K562 (cell line): ENCODE measurements around the gene MAP1A. TPM values are rescaled to one million over a fixed set of nuclear protein-coding genes. Genes with fewer than 3 reads are reported as not detected.
A peak's percentile ranks its signal among the peaks of the same experiment; 100 is the strongest.

ENCODE experiments used
- CC2D1A ChIP-seq: fragments of 450-650 bp; IDR thresholded peaks from 2 replicates; pipeline ENCODE4 v1.6.1; 2017; ENCODE audit warnings: mild to moderate bottlenecking
- HMG20A ChIP-seq: fragments of 450-650 bp; formaldehyde crosslinking; conservative IDR thresholded peaks from 2 replicates; pipeline ENCODE4 v1.4.0; 2020; ENCODE audit warnings: mild to moderate bottlenecking, mixed read lengths
- HNRNPL ChIP-seq: fragments of 200-400 bp; formaldehyde crosslinking; IDR thresholded peaks from 2 replicates; pipeline ENCODE4 v1.6.1; 2017; ENCODE audit warnings: low read depth, mild to moderate bottlenecking, low read length
- HSF4 ChIP-seq: fragments of 250-450 bp; sonication (Bioruptor Pico); IDR thresholded peaks from 2 replicates; pipeline ENCODE4 v2.1.2; 2022; ENCODE audit warnings: mild to moderate bottlenecking, moderate library complexity, borderline replicate concordance
- KAT8 ChIP-seq: fragments of 450-650 bp; IDR thresholded peaks from 2 replicates; pipeline ENCODE4 v1.6.1; 2016; ENCODE audit warnings: low read depth, mild to moderate bottlenecking
- MED1 ChIP-seq: sonication (generic); formaldehyde crosslinking; IDR thresholded peaks from 2 replicates; pipeline ENCODE4 v1.8.1; 2023; ENCODE audit warnings: missing genetic modification reagents, borderline replicate concordance
- MTF1 ChIP-seq: fragments of 250-450 bp; sonication (Bioruptor Pico); IDR thresholded peaks from 2 replicates; pipeline ENCODE4 v1.9.0; 2021; ENCODE audit warnings: moderate library complexity, mild to moderate bottlenecking, inconsistent platforms, borderline replicate concordance
- MYNN ChIP-seq, 2 experiments: sonication (generic); formaldehyde crosslinking in 1 of 2; IDR thresholded peaks; 2 replicates each; pipeline versions ENCODE4 v1.5.0 to v1.6.1; 2016 to 2020; ENCODE audit warnings: antibody characterized with exemption in 1 of 2, missing genetic modification reagents in 1 of 2
- SAFB ChIP-seq: fragments of 200-400 bp; formaldehyde crosslinking; IDR thresholded peaks from 2 replicates; pipeline ENCODE4 v1.6.1; 2017; ENCODE audit warnings: low read depth, low read length, borderline replicate concordance
- SRSF1 ChIP-seq: fragments of 200-400 bp; formaldehyde crosslinking; IDR thresholded peaks from 2 replicates; pipeline ENCODE4 v1.6.1; 2017; ENCODE audit warnings: mild to moderate bottlenecking, low read depth, low read length, moderate library complexity
- TBP ChIP-seq: optimal IDR thresholded peaks from 2 replicates; pipeline ENCODE3; 2011; ENCODE audit warnings: low read depth, low read length, improper control_type of control experiment
- ZBED1 ChIP-seq: IDR thresholded peaks from 2 replicates; pipeline ENCODE4 v1.6.1; 2014
- ZNF124 ChIP-seq: sonication (generic); formaldehyde crosslinking; IDR thresholded peaks from 2 replicates; pipeline ENCODE4 v1.8.1; 2022; ENCODE audit warnings: missing genetic modification reagents
- polyA plus RNA-seq, 8 experiments: library from polyadenylated mRNA; depleted of rRNA in 4 of 8; stranded (reverse) in 5 of 8; unstranded in 3 of 8; fragments of >200 nt; fragmentation: Nextera tagmentation in 2 of 8; fragmentation: Illumina TruSeq in 1 of 8; extraction: Ambion mirVana in 2 of 8; extraction: Trizol in 1 of 8; gene quantifications; 2 replicates each; pipeline versions ENCODE4 v1.2.1 to v1.2.3, GENCODE V29; 2011 to 2014; ENCODE audit warnings: inconsistent platforms in 1 of 8, missing spikeins in 1 of 8
- total RNA-seq, 7 experiments: library from RNA; depleted of rRNA in 6 of 7; stranded (reverse); fragments of >200 nt in 6 of 7; fragmentation: Illumina TruSeq in 2 of 7; extraction: Trizol in 2 of 7; gene quantifications; 2 replicates each; pipeline versions ENCODE4 v1.2.1 to v1.2.3, GENCODE V29; 2011 to 2021; ENCODE audit warnings: low replicate concordance in 1 of 7
- TF ChIP-seq, protein P1 (sequence below): fragments of 450-650 bp; conservative IDR thresholded peaks from 2 replicates; pipeline ENCODE4 v1.6.1; 2016; ENCODE audit warnings: missing genetic modification characterization, low read depth, mild to moderate bottlenecking, control low read depth, missing compliant biosample characterization
- TF ChIP-seq, protein P2 (sequence below): fragments of 250-450 bp; sonication (Bioruptor Pico); IDR thresholded peaks from 2 replicates; pipeline ENCODE4 v1.4.0; 2020
- TF ChIP-seq, protein P3 (sequence below): sonication (generic); formaldehyde crosslinking; IDR thresholded peaks from 2 replicates; pipeline ENCODE4 v1.9.0; 2022; ENCODE audit warnings: mild to moderate bottlenecking, missing genetic modification reagents
- TF ChIP-seq, protein P4 (sequence below): fragments of 250-450 bp; sonication (Bioruptor Pico); IDR thresholded peaks from 2 replicates; pipeline ENCODE4 v1.6.1; 2021; ENCODE audit warnings: mild to moderate bottlenecking
- TF ChIP-seq, protein P5 (sequence below): fragments of 200-800 bp; sonication (Bioruptor generic); IDR thresholded peaks from 2 replicates; pipeline ENCODE4 v1.6.1; 2017; ENCODE audit warnings: missing genetic modification characterization, missing compliant biosample characterization
- TF ChIP-seq, protein P6 (sequence below): fragments of 450-650 bp; formaldehyde crosslinking; IDR thresholded peaks from 2 replicates; pipeline ENCODE4 v1.4.0; 2022; ENCODE audit warnings: missing genetic modification characterization
- TF ChIP-seq, protein P7 (sequence below): sonication (generic); formaldehyde crosslinking; IDR thresholded peaks from 2 replicates; pipeline ENCODE4 v1.9.0; 2022; ENCODE audit warnings: mild to moderate bottlenecking, missing genetic modification reagents

MAP1A gene
- total and polyA plus RNA-seq, 9 of the 15 experiments (the other 6 are each of a cell fraction or from before 2014, with no cell fraction given): 2.0 to 20.3 (median 7.3) TPM

DNA sequence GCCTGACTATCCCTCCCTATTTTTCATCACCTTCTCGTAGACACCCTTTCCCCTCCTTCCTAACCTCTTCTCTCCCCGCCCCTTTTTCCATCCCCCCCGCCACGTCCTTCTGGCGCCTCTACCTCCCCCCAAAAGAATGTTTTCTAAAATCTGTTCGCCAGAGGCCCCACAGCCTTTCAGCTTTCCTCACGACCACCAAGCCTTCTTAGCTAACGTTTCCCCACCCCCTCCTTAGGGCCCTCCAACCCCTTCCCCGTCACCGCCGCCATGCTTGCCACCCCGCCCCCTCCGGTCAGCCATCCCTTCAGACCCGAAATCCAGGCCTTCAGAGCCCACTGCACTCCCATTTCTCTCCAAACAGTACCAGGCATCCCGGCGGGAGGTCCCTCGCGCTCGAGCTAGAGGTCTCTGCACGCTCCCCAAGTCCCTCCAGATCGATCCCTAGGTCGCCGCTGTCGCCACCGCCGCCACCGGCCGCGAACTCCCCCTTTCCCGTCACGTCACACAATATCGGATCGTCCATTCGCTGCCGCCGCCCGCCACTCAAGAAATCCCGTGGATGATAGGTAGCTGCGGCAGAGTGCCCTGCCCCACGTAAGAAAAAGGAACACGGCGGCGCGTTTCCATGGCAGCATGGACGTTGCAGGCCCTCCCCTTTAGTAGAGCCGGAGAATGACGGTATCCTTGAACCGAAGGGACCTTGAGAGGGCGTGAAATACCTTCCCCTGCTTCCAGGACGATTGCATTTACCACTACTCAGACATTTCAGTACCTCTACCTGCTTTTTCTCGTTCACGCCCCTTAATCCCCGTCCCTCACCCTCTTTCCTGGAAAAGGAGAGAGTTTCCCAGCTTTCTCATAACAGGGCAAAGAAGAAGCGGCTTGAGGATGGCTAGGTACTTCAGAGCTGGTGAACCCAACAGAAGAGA, 24.5 kb upstream of the MAP1A start, which contains the start of gene TP53BP1 (continued):
- TF ChIP-seq, protein P1, sequence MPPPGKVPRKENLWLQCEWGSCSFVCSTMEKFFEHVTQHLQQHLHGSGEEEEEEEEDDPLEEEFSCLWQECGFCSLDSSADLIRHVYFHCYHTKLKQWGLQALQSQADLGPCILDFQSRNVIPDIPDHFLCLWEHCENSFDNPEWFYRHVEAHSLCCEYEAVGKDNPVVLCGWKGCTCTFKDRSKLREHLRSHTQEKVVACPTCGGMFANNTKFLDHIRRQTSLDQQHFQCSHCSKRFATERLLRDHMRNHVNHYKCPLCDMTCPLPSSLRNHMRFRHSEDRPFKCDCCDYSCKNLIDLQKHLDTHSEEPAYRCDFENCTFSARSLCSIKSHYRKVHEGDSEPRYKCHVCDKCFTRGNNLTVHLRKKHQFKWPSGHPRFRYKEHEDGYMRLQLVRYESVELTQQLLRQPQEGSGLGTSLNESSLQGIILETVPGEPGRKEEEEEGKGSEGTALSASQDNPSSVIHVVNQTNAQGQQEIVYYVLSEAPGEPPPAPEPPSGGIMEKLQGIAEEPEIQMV (tag): no peak; the same call in 1 of the 2 replicates
- TF ChIP-seq, protein P2, sequence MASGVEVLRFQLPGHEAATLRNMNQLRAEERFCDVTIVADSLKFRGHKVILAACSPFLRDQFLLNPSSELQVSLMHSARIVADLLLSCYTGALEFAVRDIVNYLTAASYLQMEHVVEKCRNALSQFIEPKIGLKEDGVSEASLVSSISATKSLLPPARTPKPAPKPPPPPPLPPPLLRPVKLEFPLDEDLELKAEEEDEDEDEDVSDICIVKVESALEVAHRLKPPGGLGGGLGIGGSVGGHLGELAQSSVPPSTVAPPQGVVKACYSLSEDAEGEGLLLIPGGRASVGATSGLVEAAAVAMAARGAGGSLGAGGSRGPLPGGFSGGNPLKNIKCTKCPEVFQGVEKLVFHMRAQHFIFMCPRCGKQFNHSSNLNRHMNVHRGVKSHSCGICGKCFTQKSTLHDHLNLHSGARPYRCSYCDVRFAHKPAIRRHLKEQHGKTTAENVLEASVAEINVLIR (CRISPR knock-in tag): peak; percentile 91
- TF ChIP-seq MED1 (CRISPR knock-in tag) (no peak), MTF1 (CRISPR knock-in tag) (no peak), HMG20A (CRISPR knock-in tag) (no peak), HNRNPL (no peak), HSF4 (CRISPR knock-in tag) (no peak), ZNF124 (no peak), CC2D1A (no peak; the same call in 1 of the 2 replicates), MYNN (IDR thresholded peaks at IDR 0.05) (no peak), MYNN (CRISPR knock-in tag; IDR thresholded peaks at IDR 0.05) (no peak), SAFB (no peak), SRSF1 (no peak), ZBED1 (no peak), TBP (no peak), KAT8 (no peak)
- TF ChIP-seq, protein P3, sequence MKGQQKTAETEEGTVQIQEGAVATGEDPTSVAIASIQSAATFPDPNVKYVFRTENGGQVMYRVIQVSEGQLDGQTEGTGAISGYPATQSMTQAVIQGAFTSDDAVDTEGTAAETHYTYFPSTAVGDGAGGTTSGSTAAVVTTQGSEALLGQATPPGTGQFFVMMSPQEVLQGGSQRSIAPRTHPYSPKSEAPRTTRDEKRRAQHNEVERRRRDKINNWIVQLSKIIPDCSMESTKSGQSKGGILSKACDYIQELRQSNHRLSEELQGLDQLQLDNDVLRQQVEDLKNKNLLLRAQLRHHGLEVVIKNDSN (CRISPR knock-in tag): no peak
- TF ChIP-seq, protein P4, sequence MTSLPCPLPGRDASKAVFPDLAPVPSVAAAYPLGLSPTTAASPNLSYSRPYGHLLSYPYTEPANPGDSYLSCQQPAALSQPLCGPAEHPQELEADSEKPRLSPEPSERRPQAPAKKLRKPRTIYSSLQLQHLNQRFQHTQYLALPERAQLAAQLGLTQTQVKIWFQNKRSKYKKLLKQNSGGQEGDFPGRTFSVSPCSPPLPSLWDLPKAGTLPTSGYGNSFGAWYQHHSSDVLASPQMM (CRISPR knock-in tag): no peak
- TF ChIP-seq, protein P5, sequence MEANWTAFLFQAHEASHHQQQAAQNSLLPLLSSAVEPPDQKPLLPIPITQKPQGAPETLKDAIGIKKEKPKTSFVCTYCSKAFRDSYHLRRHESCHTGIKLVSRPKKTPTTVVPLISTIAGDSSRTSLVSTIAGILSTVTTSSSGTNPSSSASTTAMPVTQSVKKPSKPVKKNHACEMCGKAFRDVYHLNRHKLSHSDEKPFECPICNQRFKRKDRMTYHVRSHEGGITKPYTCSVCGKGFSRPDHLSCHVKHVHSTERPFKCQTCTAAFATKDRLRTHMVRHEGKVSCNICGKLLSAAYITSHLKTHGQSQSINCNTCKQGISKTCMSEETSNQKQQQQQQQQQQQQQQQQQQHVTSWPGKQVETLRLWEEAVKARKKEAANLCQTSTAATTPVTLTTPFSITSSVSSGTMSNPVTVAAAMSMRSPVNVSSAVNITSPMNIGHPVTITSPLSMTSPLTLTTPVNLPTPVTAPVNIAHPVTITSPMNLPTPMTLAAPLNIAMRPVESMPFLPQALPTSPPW (CRISPR knock-in tag): peak; percentile 98
- TF ChIP-seq, protein P6, sequence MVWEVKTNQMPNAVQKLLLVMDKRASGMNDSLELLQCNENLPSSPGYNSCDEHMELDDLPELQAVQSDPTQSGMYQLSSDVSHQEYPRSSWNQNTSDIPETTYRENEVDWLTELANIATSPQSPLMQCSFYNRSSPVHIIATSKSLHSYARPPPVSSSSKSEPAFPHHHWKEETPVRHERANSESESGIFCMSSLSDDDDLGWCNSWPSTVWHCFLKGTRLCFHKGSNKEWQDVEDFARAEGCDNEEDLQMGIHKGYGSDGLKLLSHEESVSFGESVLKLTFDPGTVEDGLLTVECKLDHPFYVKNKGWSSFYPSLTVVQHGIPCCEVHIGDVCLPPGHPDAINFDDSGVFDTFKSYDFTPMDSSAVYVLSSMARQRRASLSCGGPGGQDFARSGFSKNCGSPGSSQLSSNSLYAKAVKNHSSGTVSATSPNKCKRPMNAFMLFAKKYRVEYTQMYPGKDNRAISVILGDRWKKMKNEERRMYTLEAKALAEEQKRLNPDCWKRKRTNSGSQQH (CRISPR knock-in tag): no peak
- TF ChIP-seq, protein P7, sequence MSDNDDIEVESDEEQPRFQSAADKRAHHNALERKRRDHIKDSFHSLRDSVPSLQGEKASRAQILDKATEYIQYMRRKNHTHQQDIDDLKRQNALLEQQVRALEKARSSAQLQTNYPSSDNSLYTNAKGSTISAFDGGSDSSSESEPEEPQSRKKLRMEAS (CRISPR knock-in tag): peak; percentile 20; the same call in 1 of the 2 replicates
